Measurements from ENCODE around the gene AMOTL2.

DNA sequence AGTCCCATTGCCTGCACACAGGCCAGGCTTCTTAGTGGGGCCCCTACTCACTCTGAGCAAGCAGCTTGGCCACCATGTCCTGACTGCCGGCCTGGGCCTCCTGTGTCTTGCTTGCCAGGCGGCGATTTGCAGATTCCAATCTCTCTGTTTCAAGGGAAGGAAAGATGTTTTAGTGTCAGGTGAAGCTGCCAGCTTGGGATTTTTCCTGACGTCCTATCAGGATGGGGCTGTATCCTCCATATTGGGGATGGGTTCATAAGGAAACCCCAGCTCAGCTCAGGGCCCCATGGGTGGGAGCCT, 8.5 kb downstream of the AMOTL2 start:
- TF ChIP-seq, protein P1, sequence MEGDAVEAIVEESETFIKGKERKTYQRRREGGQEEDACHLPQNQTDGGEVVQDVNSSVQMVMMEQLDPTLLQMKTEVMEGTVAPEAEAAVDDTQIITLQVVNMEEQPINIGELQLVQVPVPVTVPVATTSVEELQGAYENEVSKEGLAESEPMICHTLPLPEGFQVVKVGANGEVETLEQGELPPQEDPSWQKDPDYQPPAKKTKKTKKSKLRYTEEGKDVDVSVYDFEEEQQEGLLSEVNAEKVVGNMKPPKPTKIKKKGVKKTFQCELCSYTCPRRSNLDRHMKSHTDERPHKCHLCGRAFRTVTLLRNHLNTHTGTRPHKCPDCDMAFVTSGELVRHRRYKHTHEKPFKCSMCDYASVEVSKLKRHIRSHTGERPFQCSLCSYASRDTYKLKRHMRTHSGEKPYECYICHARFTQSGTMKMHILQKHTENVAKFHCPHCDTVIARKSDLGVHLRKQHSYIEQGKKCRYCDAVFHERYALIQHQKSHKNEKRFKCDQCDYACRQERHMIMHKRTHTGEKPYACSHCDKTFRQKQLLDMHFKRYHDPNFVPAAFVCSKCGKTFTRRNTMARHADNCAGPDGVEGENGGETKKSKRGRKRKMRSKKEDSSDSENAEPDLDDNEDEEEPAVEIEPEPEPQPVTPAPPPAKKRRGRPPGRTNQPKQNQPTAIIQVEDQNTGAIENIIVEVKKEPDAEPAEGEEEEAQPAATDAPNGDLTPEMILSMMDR (IDR thresholded peaks at IDR 0.05; ENCODE audit: low read depth, low read length) = no peak
- no peak for TF ChIP-seq EZH2phosphoT487 (IDR thresholded peaks at IDR 0.05; ENCODE audit: low read depth)

All from OCI-LY3 (cell line).